Cardiac fibroblast (primary cell): ENCODE data around the gene SPATA4.

ENCODE experiments used
- DNase-seq, 2 donors: peaks; one replicate each; pipeline versions ENCODE4 v3.0.0 to v3.0.0-alpha.2; 2010; ENCODE audit warnings: low read depth in 2 of 2
- H3K4me3 ChIP-seq, 2 donors: replicated peaks in 1 of 2; 1 replicate in 1 of 2; 2 replicates in 1 of 2; pipeline ENCODE4 v1.5.1; 2011; ENCODE audit warnings: low read depth in 2 of 2, low read length in 2 of 2, mild to moderate bottlenecking in 2 of 2, moderate library complexity in 1 of 2
- CTCF ChIP-seq: IDR thresholded peaks from one replicate; pipeline ENCODE4 v1.5.1; 2011; ENCODE audit warnings: low read depth, mild to moderate bottlenecking, low read length, inconsistent platforms

The SPATA4 gene

GRCh38 chr4:176193938-176194337 lies 1.4 kb downstream of the SPATA4 start:
- no peak overlapping the region for H3K4me3 ChIP-seq
- DNase-seq = peak in 1 of 2 donors; percentile 92

DNA sequence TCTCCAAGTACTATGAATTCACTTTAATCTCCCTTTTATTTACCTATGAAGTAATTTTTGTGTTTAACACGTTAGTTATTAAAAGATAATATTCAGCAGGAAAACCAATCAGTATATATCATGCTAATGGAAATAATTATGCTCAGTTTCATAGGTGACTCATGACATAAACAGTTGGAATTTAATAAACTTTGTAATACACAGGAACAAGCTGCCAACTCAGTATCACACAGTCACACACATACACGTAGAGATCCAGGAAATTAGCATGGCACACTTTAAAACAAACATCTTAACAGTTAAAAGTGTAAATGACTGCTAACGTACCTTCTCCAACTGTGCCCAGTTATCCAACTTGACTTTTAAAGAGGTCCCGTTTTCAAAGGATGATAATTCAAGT lies 2.3 kb downstream of the SPATA4 start:
- no peak for TF ChIP-seq CTCF
- peak; percentile 33 to 64 for DNase-seq
- H3K4me3 ChIP-seq = no peak overlapping the region

More at GRCh38 chr4:176193938-176194337, 1.4 kb downstream of the SPATA4 start:
- TF ChIP-seq CTCF = no peak

GRCh38 chr4:176191974-176192373 lies 3.4 kb downstream of the SPATA4 start:
- peak in 1 of 2 donors; percentile 59 for DNase-seq
- H3K4me3 ChIP-seq = no peak overlapping the region
- no peak for TF ChIP-seq CTCF

DNA sequence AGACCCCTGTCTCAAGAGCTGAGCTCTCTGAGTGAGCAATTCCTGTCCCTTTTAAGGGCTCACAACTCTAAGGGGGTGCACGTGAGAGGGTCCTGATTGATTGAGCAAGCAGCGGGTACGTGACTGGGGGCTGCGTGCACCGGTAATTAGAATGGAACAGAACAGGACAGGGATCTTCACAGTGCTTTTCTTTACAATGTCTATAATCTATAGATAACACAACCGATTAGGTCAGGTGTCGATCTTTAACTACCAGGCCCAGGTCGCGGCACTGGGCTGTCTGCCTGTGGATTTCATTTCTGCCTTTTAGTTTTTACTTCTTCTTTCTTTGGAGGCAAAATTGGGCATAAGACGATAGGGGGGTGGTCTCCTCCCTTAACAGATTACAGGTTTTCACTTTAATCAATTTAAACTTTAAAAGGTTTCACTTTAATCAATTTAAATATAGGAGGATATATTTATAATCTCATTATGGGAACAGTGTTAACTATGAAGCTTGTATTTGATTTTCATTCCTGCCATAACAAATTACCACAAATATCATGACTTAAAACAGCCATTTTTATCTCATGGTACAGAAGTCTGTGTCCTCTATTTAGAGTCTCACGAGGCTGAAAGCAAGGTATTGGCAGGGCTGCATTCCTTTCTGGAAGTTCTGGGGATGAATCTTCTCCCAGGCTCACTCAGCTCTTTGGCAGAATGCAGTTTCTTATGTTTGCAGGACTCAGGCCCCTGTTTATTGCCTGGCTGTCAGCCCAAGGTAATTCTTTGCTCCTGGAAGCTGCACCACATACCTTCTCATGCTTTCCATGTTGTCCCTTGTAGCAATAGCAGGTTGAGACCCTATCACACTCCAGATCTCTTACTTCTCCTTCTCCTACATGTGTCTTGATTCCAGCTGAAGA lies 5.2 kb downstream of the SPATA4 start:
- H3K4me3 ChIP-seq = no peak overlapping the region
- no peak for DNase-seq
- no peak for TF ChIP-seq CTCF

- no peak for DNase-seq
- H3K4me3 ChIP-seq = no peak overlapping the region
- TF ChIP-seq CTCF = no peak
Observed at GRCh38 chr4:176188654-176189053, 6.7 kb downstream of the SPATA4 start.

DNA sequence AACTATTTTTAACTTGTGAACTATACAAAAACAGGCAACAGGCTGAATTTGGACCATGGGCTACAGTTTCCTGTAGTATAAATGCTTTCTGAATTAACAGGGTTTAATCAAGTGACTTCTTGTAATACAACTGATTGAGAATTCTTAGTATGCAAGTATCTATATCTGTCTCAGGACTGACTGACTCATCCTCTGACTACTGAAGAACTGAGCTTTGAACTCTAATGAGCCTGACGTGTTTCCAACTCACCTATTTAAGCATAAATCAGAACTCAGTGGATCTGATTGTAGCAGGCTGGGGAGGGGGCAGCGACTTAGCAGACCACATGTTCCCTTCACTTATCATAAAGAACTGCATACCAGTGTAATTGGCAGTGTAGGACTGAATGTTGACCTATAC lies 7.8 kb downstream of the SPATA4 start:
- DNase-seq = peak in 1 of 2 donors; percentile 62
- no peak overlapping the region for H3K4me3 ChIP-seq
- no peak for TF ChIP-seq CTCF
